ENCODE results near the gene KREMEN2. TPM values are rescaled to one million over a fixed set of nuclear protein-coding genes. Genes with fewer than 3 reads are reported as not detected.

Gene KREMEN2
- total and polyA plus RNA-seq, 4 donors, result not detected

GRCh38 chr16:2971134-2971984, 7.3 kb downstream of the KREMEN2 start (continued):
- no peak for TF ChIP-seq REST (IDR thresholded peaks at IDR 0.05)

GRCh38 chr16:2971985-2972784, 8.1 kb downstream of the KREMEN2 start:
- no peaks in the 10 kb centered on the region for H3K36me3 ChIP-seq (ENCODE audit: control insufficient read depth in 4 of 4, insufficient read depth in 3 of 4, low read depth in 1 of 4, low read length in 3 of 4)
- WGBS, result 87% methylated on average over 15 of the region's 15 CpGs
- no peak overlapping the region for H3K4me3 ChIP-seq (ENCODE audit: low read depth in 1 of 3, low read length in 3 of 3)
- H3K4me1 ChIP-seq (ENCODE audit: control insufficient read depth in 4 of 4, insufficient read depth in 4 of 4, low read length in 3 of 4), result peaks cover 3 to 27% (median 19%) of the 10 kb centered on the region in 4 donors
- no peaks in the 10 kb centered on the region for H3K9me3 ChIP-seq (ENCODE audit: control insufficient read depth in 4 of 4, low read length in 3 of 4)
- H3K27ac ChIP-seq (ENCODE audit: low read depth in 1 of 2, low read length in 2 of 2), result no peak overlapping the region
- H3K27me3 ChIP-seq (ENCODE audit: control insufficient read depth in 4 of 4, insufficient read depth in 4 of 4, low read length in 3 of 4), result peaks cover 0 to 6% (median 2%) of the 10 kb centered on the region in 4 donors
- H3K9ac ChIP-seq (ENCODE audit: low read depth in 1 of 2, low read length in 2 of 2), result no peak overlapping the region
- DNase-seq (ENCODE audit: low spot score), result no peak
- TF ChIP-seq JUND (IDR thresholded peaks at IDR 0.05) (no peak), REST (IDR thresholded peaks at IDR 0.05) (no peak), RAD21 (IDR thresholded peaks at IDR 0.05) (no peak), GABPA (IDR thresholded peaks at IDR 0.05 in 1 of 2, conservative IDR thresholded peaks at IDR 0.05 in 1 of 2) (no peak), NR2F2 (IDR thresholded peaks at IDR 0.05) (no peak), ATF3 (IDR thresholded peaks at IDR 0.05) (no peak), FOXA1 (IDR thresholded peaks at IDR 0.05) (no peak), TAF1 (conservative IDR thresholded peaks at IDR 0.05) (no peak), RXRA (IDR thresholded peaks at IDR 0.05) (no peak), ZBTB33 (IDR thresholded peaks at IDR 0.05) (no peak)
